GM12878 (cell line): ENCODE results near the gene VEGFA. TPM values are rescaled to one million over a fixed set of nuclear protein-coding genes. Genes with fewer than 3 reads are reported as not detected.

Experiments
- ATAC-seq: fragments of 200-7000 bp; cut with Tn5 transposase; 3 replicates; pipeline ENCODE4 v1.9.1; 2020; ENCODE audit warnings: mild to moderate bottlenecking, moderate library complexity
- BruUV-seq: library from RNA; stranded (reverse); fragments of 400-500 nt; replicated peaks from 2 replicates; lab custom pipeline; 2021; lab: Mats Ljungman, UMichigan
- CTCF ChIA-PET: fragments of 300-600 bp; sonication (Branson Sonifier 250); formaldehyde crosslinking; extraction: SDS; loops from one replicate; lab custom pipeline; 2021; ENCODE audit warnings: inconsistent platforms; lab: Yijun Ruan, JAX
- POLR2A ChIA-PET: fragments of 350-600 bp; formaldehyde crosslinking; extraction: SDS; loops from one replicate; lab custom pipeline; 2021; ENCODE audit warnings: inconsistent platforms; lab: Charles Lee
- RAD21 ChIA-PET: fragments of 300-600 bp; sonication (Branson Sonifier 250); formaldehyde crosslinking; loops from one replicate; lab custom pipeline; 2023; ENCODE audit warnings: antibody characterized with exemption; ENCODE audit not compliant: unreplicated experiment; lab: Charles Lee
- SMC1A ChIA-PET: fragments of 300-600 bp; sonication (Branson Sonifier 250); formaldehyde crosslinking; loops from one replicate; lab custom pipeline; 2023; ENCODE audit not compliant: unreplicated experiment, uncharacterized antibody; lab: Charles Lee
- DNase-seq: peaks from one replicate; pipeline ENCODE4 v3.0.0-alpha.2; 2011; ENCODE audit warnings: low read depth, low spot score
- FAIRE-seq: peaks from 3 replicates; lab custom pipeline; 2011; peaks lifted over from hg19 to GRCh38; lab: Jason Lieb, UNC
- H2AFZ ChIP-seq: 2 replicates; pipeline ENCODE4 v1.6.0; 2011; ENCODE audit warnings: low read depth, low read length, control low read depth; ENCODE audit not compliant: control insufficient read depth
- H3K27ac ChIP-seq: 2 replicates; pipeline ENCODE4 v1.5.1; 2011; ENCODE audit warnings: control low read depth; ENCODE audit not compliant: control insufficient read depth, insufficient read depth
- H3K27me3 ChIP-seq, 2 experiments: replicated peaks in 1 of 2; 2 replicates each; pipeline versions ENCODE4 v1.6.0 to v1.6.1; 2011; ENCODE audit warnings: low read length in 1 of 2; ENCODE audit not compliant: control insufficient read depth in 2 of 2, insufficient read depth in 2 of 2
- H3K36me3 ChIP-seq, 2 experiments: 2 replicates each; pipeline ENCODE4 v1.5.1; 2011; ENCODE audit warnings: low read length in 1 of 2; ENCODE audit not compliant: control insufficient read depth in 2 of 2, insufficient read depth in 2 of 2
- H3K4me1 ChIP-seq: 2 replicates; pipeline ENCODE4 v1.6.1; 2011; ENCODE audit warnings: mild to moderate bottlenecking, low read length, moderate library complexity, mixed read lengths; ENCODE audit not compliant: control insufficient read depth, insufficient read depth
- H3K4me2 ChIP-seq: 2 replicates; pipeline ENCODE4 v1.6.0; 2011; ENCODE audit warnings: control low read depth; ENCODE audit not compliant: control insufficient read depth, insufficient read depth
- H3K4me3 ChIP-seq: fragments of 200-600 bp; sonication (generic); 2 replicates; pipeline ENCODE4 v1.5.1; 2016
- H3K79me2 ChIP-seq: 2 replicates; pipeline ENCODE4 v1.6.0; 2011; ENCODE audit warnings: low read length; ENCODE audit not compliant: control insufficient read depth, insufficient read depth
- H3K9ac ChIP-seq: 2 replicates; pipeline ENCODE4 v1.8.0; 2011; ENCODE audit warnings: low read length, control low read depth, mixed read lengths; ENCODE audit not compliant: control insufficient read depth, insufficient read depth
- H3K9me3 ChIP-seq: replicated peaks from 3 replicates; pipeline ENCODE4 v1.5.1; 2011; ENCODE audit warnings: mild to moderate bottlenecking, low read length; ENCODE audit not compliant: control insufficient read depth, insufficient read depth
- H4K20me1 ChIP-seq: 2 replicates; pipeline ENCODE4 v1.6.0; 2011; ENCODE audit not compliant: control insufficient read depth, insufficient read depth
- BRCA1 ChIP-seq: IDR thresholded peaks from 2 replicates; pipeline ENCODE4 v1.6.1; 2011; ENCODE audit warnings: low read depth, low read length, improper control_type of control experiment
- CREB1 ChIP-seq: IDR thresholded peaks from 2 replicates; pipeline ENCODE4 v1.6.1; 2012; ENCODE audit warnings: low read depth, mild to moderate bottlenecking, inconsistent platforms
- HDGF ChIP-seq: fragments of 450-650 bp; IDR thresholded peaks from 2 replicates; pipeline ENCODE4 v1.6.1; 2016; ENCODE audit warnings: antibody characterized with exemption
- MYC ChIP-seq: IDR thresholded peaks from 2 replicates; pipeline ENCODE4 v1.6.1; 2011; ENCODE audit warnings: mild to moderate bottlenecking, low read length, moderate library complexity, inconsistent platforms; ENCODE audit not compliant: insufficient read depth, insufficient replicate concordance, insufficient read length, severe bottlenecking
- NKRF ChIP-seq: fragments of 450-650 bp; conservative IDR thresholded peaks from 2 replicates; pipeline ENCODE4 v1.6.1; 2017; ENCODE audit warnings: mild to moderate bottlenecking, moderate library complexity
- ZNF622 ChIP-seq: fragments of 450-650 bp; IDR thresholded peaks from 2 replicates; pipeline ENCODE4 v1.6.1; 2017; ENCODE audit warnings: mild to moderate bottlenecking, inconsistent platforms
- ZNF687 ChIP-seq: fragments of 450-650 bp; IDR thresholded peaks from 2 replicates; pipeline ENCODE4 v1.6.1; 2017; ENCODE audit warnings: mild to moderate bottlenecking, moderate library complexity
- WGBS: methylation state at CpG from one replicate; pipeline ENCODE4 v1.1.6; 2016; ENCODE audit warnings: low lambda C conversion rate; ENCODE audit not compliant: insufficient replicate concordance, insufficient coverage; ENCODE audit errors: missing lambda C conversion rate; 5-methylcytosine and 5-hydroxymethylcytosine counted together
- in situ Hi-C: fragments of 300-500 bp; cut with MboI; formaldehyde crosslinking; loops from 9 replicates; pipeline ENCODE4 v1.14.3; 2018; ENCODE audit warnings: mixed read lengths
- intact Hi-C: fragments of 100-400 bp; cut with micrococcal nuclease; formaldehyde crosslinking; loops from one replicate; pipeline ENCODE4 v1.14.2; 2022; ENCODE audit not compliant: unreplicated experiment
- polyA plus RNA-seq, 11 experiments: library from polyadenylated mRNA; depleted of rRNA in 4 of 11; unstranded in 6 of 11; stranded (reverse) in 5 of 11; fragments of >200 nt; fragmentation: Nextera tagmentation in 4 of 11; fragmentation: Illumina TruSeq in 1 of 11; extraction: Ambion mirVana in 4 of 11; extraction: Trizol in 1 of 11; gene quantifications; 1 replicate in 1 of 11; 2 replicates in 10 of 11; pipeline versions ENCODE4 v1.2.1 to v1.2.3, GENCODE V29; 2011 to 2016; ENCODE audit warnings: inconsistent platforms in 2 of 11, missing spikeins in 2 of 11, low read depth in 1 of 11
- total RNA-seq, 4 experiments: library from RNA; depleted of rRNA in 3 of 4; stranded (reverse); fragments of >200 nt in 3 of 4; fragmentation: Illumina TruSeq in 1 of 4; extraction: Trizol in 1 of 4; gene quantifications; 2 replicates each; pipeline versions ENCODE4 v1.2.1 to v1.2.3, GENCODE V29; 2013 to 2021

The VEGFA gene
- total and polyA plus RNA-seq, 10 of the 15 experiments (the other 5 are each of a cell fraction or from before 2014, with no cell fraction given) = 0.96 to 140 (median 16.9) TPM

- Histone ChIP-seq H3K36me3 (no peaks in the 10 kb centered on the region), H2AFZ (no peak overlapping the region), H4K20me1 (no peaks in the 10 kb centered on the region), H3K4me1 (no peaks in the 10 kb centered on the region), H3K9ac (no peak overlapping the region), H3K79me2 (no peaks in the 10 kb centered on the region), H3K27ac (no peak overlapping the region), H3K4me2 (no peak overlapping the region), H3K4me3 (no peak overlapping the region), H3K9me3 (no peaks in the 10 kb centered on the region), H3K27me3 (peaks cover 0 to 3% of the 10 kb centered on the region in 2 experiments; a peak in 3 of 4 replicates)
- in situ Hi-C loops = no loop called here
- intact Hi-C loops = loop anchor here (5.0 kb wide), 1 partner anchor 168 kb away; no protein-coding TSS in a partner anchor
- ATAC-seq (no peak), FAIRE-seq (no peak), DNase-seq (no peak)
- 12% methylated on average over 5 of the region's 5 CpGs for WGBS
- no TSS peak for BruUV-seq
- RAD21 ChIA-PET = interaction anchor here (1.2 to 1.6 kb wide), 2 partner anchors 60 to 120 kb away, joined by 3 to 4 read pairs; no protein-coding TSS in a partner anchor
- TF ChIP-seq BRCA1 = no peak
- TF ChIP-seq CREB1 = no peak
- TF ChIP-seq MYC = no peak
- peak; percentile 15; the same call in 1 of the 2 replicates for TF ChIP-seq ZNF687
- TF ChIP-seq HDGF = no peak
- no peak for TF ChIP-seq ZNF622
- no peak for TF ChIP-seq NKRF
- CTCF ChIA-PET = interaction anchor here (1.7 to 2.0 kb wide), 2 partner anchors 17 to 60 kb away, joined by 6 to 10 read pairs; no protein-coding TSS in a partner anchor
- POLR2A ChIA-PET = no interaction called here
- SMC1A ChIA-PET = no interaction called here
Measured at GRCh38 chr6:43834528-43835155, 64.6 kb downstream of the VEGFA start.
